Measurements from ENCODE around the gene CLTB. TPM values are rescaled to one million over a fixed set of nuclear protein-coding genes. Genes with fewer than 3 reads are reported as not detected.

CLTB gene
- total and polyA plus RNA-seq, 10 of the 15 experiments (the other 5 are each of a cell fraction or from before 2014, with no cell fraction given), result 1.6 to 52.8 (median 36.9) TPM

DNA sequence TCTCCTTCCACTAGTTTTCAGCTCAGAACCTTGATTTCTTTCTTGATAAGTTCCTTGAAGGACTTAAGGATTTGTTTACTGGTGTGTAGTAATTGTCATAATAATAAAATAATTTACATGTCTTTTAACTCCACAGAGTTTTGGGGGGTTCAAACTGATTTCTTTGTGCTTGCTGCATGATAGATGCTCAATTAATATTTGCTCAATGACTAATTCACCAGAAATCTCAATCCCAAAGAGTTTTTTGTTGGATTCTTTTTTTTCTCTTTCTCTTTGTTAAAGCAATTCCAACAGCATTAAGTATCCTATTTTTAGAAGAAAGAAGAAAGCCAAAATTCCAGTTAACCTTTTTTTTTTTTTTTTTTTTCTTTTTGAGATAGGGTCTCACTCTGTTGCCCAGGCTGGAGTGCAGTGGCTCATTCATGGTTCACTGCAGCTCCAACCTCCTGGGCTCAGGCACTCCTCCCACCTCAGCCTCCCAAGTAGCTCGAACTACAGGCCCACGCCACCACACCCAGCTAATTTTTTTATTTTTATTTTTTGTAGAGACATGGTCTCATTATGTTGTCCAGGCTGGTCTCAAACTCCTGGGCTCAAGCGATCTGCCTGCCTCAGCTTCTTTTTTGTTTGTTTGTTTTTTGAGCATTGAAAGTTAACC, 42.7 kb upstream of the CLTB start (continued):
- TF ChIP-seq, protein P1, sequence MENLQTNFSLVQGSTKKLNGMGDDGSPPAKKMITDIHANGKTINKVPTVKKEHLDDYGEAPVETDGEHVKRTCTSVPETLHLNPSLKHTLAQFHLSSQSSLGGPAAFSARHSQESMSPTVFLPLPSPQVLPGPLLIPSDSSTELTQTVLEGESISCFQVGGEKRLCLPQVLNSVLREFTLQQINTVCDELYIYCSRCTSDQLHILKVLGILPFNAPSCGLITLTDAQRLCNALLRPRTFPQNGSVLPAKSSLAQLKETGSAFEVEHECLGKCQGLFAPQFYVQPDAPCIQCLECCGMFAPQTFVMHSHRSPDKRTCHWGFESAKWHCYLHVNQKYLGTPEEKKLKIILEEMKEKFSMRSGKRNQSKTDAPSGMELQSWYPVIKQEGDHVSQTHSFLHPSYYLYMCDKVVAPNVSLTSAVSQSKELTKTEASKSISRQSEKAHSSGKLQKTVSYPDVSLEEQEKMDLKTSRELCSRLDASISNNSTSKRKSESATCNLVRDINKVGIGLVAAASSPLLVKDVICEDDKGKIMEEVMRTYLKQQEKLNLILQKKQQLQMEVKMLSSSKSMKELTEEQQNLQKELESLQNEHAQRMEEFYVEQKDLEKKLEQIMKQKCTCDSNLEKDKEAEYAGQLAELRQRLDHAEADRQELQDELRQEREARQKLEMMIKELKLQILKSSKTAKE (IDR thresholded peaks at IDR 0.05; ENCODE audit: low read depth, poor library complexity, severe bottlenecking), result no peak
- no peak for TF ChIP-seq STAT1 (conservative IDR thresholded peaks at IDR 0.05)
- TF ChIP-seq KLF5 (IDR thresholded peaks at IDR 0.05; ENCODE audit: partially characterized antibody), result no peak

DNA sequence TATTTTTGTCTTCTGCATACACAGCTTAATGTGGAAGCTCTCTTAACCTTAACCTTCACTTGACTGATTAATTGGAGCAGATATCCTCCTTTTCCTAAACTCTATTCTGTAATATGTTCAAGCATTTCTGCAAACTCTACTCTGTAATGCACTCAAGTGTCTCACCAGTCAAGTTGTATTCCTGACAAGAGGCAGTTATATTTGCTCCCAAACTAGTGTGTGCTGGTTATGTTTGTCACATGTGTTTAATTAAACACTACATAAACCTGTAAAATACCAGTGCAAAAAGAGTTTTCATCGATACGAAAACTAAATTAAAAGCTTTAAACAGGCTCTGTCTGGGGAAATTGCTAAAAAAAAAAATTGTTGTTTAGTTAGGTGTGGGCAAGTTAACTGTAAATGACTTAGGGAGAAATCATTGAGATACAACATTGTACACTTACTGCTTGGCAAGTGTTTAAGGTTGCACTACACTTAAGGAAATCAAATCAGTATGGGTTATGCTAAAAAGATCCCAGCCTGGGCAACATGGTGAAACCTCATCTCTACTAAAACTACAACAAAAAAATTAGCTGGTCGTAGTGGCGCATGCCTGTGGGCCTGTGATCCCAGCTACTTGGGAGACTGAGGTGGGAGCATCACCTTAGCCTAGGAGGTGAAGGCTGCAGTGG, 38.5 kb upstream of the CLTB start:
- intact Hi-C loops (cut with micrococcal nuclease; ENCODE audit: unreplicated experiment) (no loop called here), in situ Hi-C loops (cut with MboI) (no loop called here)
- FAIRE-seq, result no peak
- no peaks in the 10 kb centered on the region for H4K20me1 ChIP-seq (ENCODE audit: control insufficient read depth, insufficient read depth)
- no peak overlapping the region for H2AFZ ChIP-seq (ENCODE audit: control insufficient read depth, low read depth, low read length)
- 99% methylated on average over 4 of the region's 4 CpGs for WGBS (ENCODE audit: insufficient coverage, insufficient replicate concordance, low lambda C conversion rate, missing lambda C conversion rate)
- ATAC-seq, result no peak
- H3K4me1 ChIP-seq (ENCODE audit: control insufficient read depth, insufficient read depth, low read length), result peaks cover under 1% of the 10 kb centered on the region; the same call in 1 of the 2 replicates
- H3K79me2 ChIP-seq (ENCODE audit: control insufficient read depth, insufficient read depth, low read length), result peaks cover 24% of the 10 kb centered on the region
- TF ChIP-seq, protein P2, sequence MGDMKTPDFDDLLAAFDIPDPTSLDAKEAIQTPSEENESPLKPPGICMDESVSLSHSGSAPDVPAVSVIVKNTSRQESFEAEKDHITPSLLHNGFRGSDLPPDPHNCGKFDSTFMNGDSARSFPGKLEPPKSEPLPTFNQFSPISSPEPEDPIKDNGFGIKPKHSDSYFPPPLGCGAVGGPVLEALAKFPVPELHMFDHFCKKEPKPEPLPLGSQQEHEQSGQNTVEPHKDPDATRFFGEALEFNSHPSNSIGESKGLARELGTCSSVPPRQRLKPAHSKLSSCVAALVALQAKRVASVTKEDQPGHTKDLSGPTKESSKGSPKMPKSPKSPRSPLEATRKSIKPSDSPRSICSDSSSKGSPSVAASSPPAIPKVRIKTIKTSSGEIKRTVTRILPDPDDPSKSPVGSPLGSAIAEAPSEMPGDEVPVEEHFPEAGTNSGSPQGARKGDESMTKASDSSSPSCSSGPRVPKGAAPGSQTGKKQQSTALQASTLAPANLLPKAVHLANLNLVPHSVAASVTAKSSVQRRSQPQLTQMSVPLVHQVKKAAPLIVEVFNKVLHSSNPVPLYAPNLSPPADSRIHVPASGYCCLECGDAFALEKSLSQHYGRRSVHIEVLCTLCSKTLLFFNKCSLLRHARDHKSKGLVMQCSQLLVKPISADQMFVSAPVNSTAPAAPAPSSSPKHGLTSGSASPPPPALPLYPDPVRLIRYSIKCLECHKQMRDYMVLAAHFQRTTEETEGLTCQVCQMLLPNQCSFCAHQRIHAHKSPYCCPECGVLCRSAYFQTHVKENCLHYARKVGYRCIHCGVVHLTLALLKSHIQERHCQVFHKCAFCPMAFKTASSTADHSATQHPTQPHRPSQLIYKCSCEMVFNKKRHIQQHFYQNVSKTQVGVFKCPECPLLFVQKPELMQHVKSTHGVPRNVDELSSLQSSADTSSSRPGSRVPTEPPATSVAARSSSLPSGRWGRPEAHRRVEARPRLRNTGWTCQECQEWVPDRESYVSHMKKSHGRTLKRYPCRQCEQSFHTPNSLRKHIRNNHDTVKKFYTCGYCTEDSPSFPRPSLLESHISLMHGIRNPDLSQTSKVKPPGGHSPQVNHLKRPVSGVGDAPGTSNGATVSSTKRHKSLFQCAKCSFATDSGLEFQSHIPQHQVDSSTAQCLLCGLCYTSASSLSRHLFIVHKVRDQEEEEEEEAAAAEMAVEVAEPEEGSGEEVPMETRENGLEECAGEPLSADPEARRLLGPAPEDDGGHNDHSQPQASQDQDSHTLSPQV (IDR thresholded peaks at IDR 0.05), result no peak
- H3K9me3 ChIP-seq (replicated peaks; ENCODE audit: control insufficient read depth, insufficient read depth, low read length), result no peaks in the 10 kb centered on the region
- RAD21 ChIA-PET (ENCODE audit: unreplicated experiment), result no interaction called here
- no peak overlapping the region for H3K4me3 ChIP-seq
- H3K4me2 ChIP-seq (ENCODE audit: control insufficient read depth, insufficient read depth), result no peak overlapping the region
- no peaks in the 10 kb centered on the region; a peak in 2 of 4 replicates for H3K36me3 ChIP-seq (ENCODE audit: control insufficient read depth in 2 of 2, insufficient read depth in 2 of 2, low read length in 1 of 2)
- H3K27ac ChIP-seq (ENCODE audit: control insufficient read depth, insufficient read depth), result no peak overlapping the region
- CTCF ChIA-PET, result interaction anchor here (0.5 kb wide), 1 partner anchor 372 kb away, joined by 3 read pairs; no protein-coding TSS in a partner anchor
- BruUV-seq (replicated peaks), result no TSS peak
- SMC1A ChIA-PET (ENCODE audit: uncharacterized antibody, unreplicated experiment), result interaction anchor here (1.4 kb wide), 1 partner anchor 12 kb away, joined by 3 read pairs; no protein-coding TSS in a partner anchor
- no peak for DNase-seq (ENCODE audit: low read depth, low spot score)
- H3K27me3 ChIP-seq (replicated peaks in 1 of 2; ENCODE audit: control insufficient read depth in 2 of 2, insufficient read depth in 2 of 2, low read length in 1 of 2), result no peaks in the 10 kb centered on the region
- H3K9ac ChIP-seq (ENCODE audit: control insufficient read depth, insufficient read depth, low read length), result no peak overlapping the region
- POLR2A ChIA-PET, result no interaction called here

Measured in GM12878 (cell line).